Measurements from ENCODE around the gene OR6B3. TPM values are rescaled to one million over a fixed set of nuclear protein-coding genes. Genes with fewer than 3 reads are reported as not detected.

OR6B3 gene
- total RNA-seq, 1 experiment from 2014 or later: not detected

GRCh38 chr2:240056678-240057077 lies 3.4 kb upstream of the OR6B3 start:
- Histone ChIP-seq H3K4me1 (ENCODE audit: control insufficient read depth, insufficient read depth, low read length) (no peaks in the 10 kb centered on the region), H3K27ac (ENCODE audit: low read length) (no peak overlapping the region), H3K27me3 (ENCODE audit: control insufficient read depth, insufficient read depth, low read length) (peaks cover 22% of the 10 kb centered on the region), H3K4me3 (ENCODE audit: low read depth in 2 of 2, low read length in 2 of 2) (no peak overlapping the region), H3K36me3 (ENCODE audit: control insufficient read depth, insufficient read depth, low read length) (no peaks in the 10 kb centered on the region), H3K9me3 (ENCODE audit: control insufficient read depth, insufficient read depth, low read depth, low read length) (no peaks in the 10 kb centered on the region)
- no TSS peak for BruUV-seq (replicated peaks)
- intact Hi-C loops (cut with micrococcal nuclease; ENCODE audit: unreplicated experiment): no loop called here
- CTCF ChIA-PET: no interaction called here
- DNase-seq (ENCODE audit: low read depth, low spot score): no peak
- in situ Hi-C loops (cut with HindIII; ENCODE audit: low pct_unique_long_range_greater_than_20kb, low sequenced_read_pairs): no loop called here
- ATAC-seq: no peak
- TF ChIP-seq POLR2AphosphoS5 (IDR thresholded peaks at IDR 0.05; ENCODE audit: low read depth, low read length) (no peak), REST (IDR thresholded peaks at IDR 0.05; ENCODE audit: insufficient read depth in 1 of 2, low read depth in 2 of 2, low read length in 1 of 2) (no peak), CTCF (IDR thresholded peaks at IDR 0.05) (no peak), TCF7L2 (IDR thresholded peaks at IDR 0.05; ENCODE audit: low read depth, low read length) (no peak), SIN3A (IDR thresholded peaks at IDR 0.05; ENCODE audit: borderline replicate concordance, insufficient read depth, low read depth, low read length) (no peak)
- POLR2A ChIA-PET: no interaction called here

- Histone ChIP-seq H3K27ac (ENCODE audit: low read length) (no peak overlapping the region), H3K27me3 (ENCODE audit: control insufficient read depth, insufficient read depth, low read length) (peaks cover 27% of the 10 kb centered on the region), H3K4me3 (ENCODE audit: low read depth in 2 of 2, low read length in 2 of 2) (peak overlapping the region in 1 of 2 experiments; percentile 19; a peak in 1 of 4 replicates), H3K9me3 (ENCODE audit: control insufficient read depth, insufficient read depth, low read depth, low read length) (no peaks in the 10 kb centered on the region), H3K36me3 (ENCODE audit: control insufficient read depth, insufficient read depth, low read length) (no peaks in the 10 kb centered on the region), H3K4me1 (ENCODE audit: control insufficient read depth, insufficient read depth, low read length) (no peaks in the 10 kb centered on the region)
- in situ Hi-C loops (cut with HindIII; ENCODE audit: low pct_unique_long_range_greater_than_20kb, low sequenced_read_pairs) (no loop called here), intact Hi-C loops (cut with micrococcal nuclease; ENCODE audit: unreplicated experiment) (no loop called here)
- no TSS peak for BruUV-seq (replicated peaks)
- DNase-seq (ENCODE audit: low read depth, low spot score): no peak
- ChIA-PET POLR2A (no interaction called here), CTCF (no interaction called here)
- ATAC-seq: no peak
- TF ChIP-seq TCF7L2 (IDR thresholded peaks at IDR 0.05; ENCODE audit: low read depth, low read length): no peak
These were observed 2.0 kb upstream of the OR6B3 start for GRCh38 chr2:240055177-240055917.

- Histone ChIP-seq H3K9me3 (ENCODE audit: control insufficient read depth, insufficient read depth, low read depth, low read length) (no peaks in the 10 kb centered on the region), H3K27me3 (ENCODE audit: control insufficient read depth, insufficient read depth, low read length) (peaks cover 42% of the 10 kb centered on the region), H3K36me3 (ENCODE audit: control insufficient read depth, insufficient read depth, low read length) (no peaks in the 10 kb centered on the region), H3K4me1 (ENCODE audit: control insufficient read depth, insufficient read depth, low read length) (no peaks in the 10 kb centered on the region), H3K4me3 (ENCODE audit: low read depth in 2 of 2, low read length in 2 of 2) (no peak overlapping the region), H3K27ac (ENCODE audit: low read length) (no peak overlapping the region)
- ChIA-PET CTCF (no interaction called here), POLR2A (no interaction called here)
- in situ Hi-C loops (cut with HindIII; ENCODE audit: low pct_unique_long_range_greater_than_20kb, low sequenced_read_pairs) (no loop called here), intact Hi-C loops (cut with micrococcal nuclease; ENCODE audit: unreplicated experiment) (no loop called here)
- no peak for ATAC-seq
- TF ChIP-seq SIN3A (IDR thresholded peaks at IDR 0.05; ENCODE audit: borderline replicate concordance, insufficient read depth, low read depth, low read length) (no peak), CTCF (IDR thresholded peaks at IDR 0.05) (no peak)
- BruUV-seq (replicated peaks): no TSS peak
- DNase-seq (ENCODE audit: low read depth, low spot score): no peak
These were observed 797 bp downstream of the OR6B3 start for GRCh38 chr2:240052524-240052923.

Measured in Panc1 (cell line).